HG02678 (cell line): ENCODE measurements around the gene PLEKHM2.

Experiments
- ATAC-seq: cut with Tn5 transposase; IDR thresholded peaks from one replicate; pipeline ENCODE4 v1.9.1; 2021; ENCODE audit warnings: mild to moderate bottlenecking, moderate library complexity; ENCODE audit not compliant: unreplicated experiment

Gene PLEKHM2

DNA sequence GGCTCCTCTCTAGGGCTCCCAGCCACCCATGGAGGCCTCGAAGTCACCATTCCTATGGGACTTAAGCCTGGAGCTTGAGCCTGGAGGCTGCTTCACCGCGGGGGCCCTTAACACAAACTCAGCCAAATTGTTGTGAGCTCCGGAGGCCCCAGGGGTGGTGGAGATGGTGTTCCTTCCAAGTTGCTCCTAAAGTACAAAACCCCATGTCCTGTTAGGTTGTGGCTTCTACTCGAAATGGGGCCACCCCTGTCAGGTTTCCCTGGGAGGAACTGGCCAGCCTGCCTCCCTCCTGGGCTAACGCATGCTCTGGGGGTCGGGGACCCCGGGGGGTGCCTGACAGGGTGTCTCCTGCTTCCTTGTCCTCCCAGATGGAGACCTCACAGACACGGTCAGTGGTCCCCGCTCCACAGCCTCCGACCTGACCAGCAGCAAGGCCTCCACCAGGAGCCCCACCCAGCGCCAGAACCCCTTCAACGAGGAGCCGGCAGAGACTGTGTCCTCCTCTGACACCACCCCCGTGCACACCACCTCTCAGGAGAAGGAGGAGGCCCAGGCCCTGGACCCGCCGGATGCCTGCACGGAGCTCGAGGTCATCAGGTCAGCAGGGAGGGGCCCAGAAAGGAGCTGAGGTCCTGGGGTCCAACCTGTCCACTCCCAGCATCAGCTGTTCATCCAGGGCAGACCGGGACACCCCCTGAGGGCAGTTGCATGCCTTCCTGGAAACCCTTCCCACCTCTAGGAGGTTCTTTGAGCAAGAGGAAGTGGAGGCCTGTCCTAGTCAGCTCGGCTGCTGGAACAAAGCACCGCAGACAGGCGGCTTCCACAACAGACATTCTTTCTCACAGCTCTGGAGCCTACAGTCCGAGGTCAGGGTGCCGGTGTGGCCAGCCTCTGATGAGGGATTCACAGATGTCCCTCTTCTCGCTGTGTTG is 41.1 kb downstream of the PLEKHM2 start:
- ATAC-seq, result no peak

DNA sequence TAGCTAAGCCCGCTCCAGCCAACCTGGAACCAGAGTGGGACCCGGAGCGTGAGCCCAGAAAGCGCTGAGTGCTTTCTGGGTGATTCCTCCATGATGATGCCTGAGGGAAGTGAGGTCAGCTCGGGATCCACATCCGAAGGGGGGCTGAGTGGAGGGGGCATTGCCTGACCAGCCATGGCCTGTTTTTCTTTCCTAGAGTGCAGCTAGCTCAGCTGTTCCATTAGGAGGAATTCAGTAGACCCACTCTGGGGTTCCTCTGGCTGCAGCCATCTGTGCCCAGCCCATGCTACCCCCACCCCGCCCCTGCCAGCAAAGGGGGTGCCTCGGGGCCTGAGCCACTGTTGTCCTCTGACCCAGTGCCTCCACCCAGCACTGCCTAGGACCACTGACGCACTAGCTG is 42.4 kb downstream of the PLEKHM2 start:
- no peak for ATAC-seq

- ATAC-seq, result no peak
Measured at GRCh38 chr1:15727021-15727420, 42.9 kb downstream of the PLEKHM2 start.

- ATAC-seq, result no peak
Measured at GRCh38 chr1:15727424-15727823, 43.3 kb downstream of the PLEKHM2 start.

DNA sequence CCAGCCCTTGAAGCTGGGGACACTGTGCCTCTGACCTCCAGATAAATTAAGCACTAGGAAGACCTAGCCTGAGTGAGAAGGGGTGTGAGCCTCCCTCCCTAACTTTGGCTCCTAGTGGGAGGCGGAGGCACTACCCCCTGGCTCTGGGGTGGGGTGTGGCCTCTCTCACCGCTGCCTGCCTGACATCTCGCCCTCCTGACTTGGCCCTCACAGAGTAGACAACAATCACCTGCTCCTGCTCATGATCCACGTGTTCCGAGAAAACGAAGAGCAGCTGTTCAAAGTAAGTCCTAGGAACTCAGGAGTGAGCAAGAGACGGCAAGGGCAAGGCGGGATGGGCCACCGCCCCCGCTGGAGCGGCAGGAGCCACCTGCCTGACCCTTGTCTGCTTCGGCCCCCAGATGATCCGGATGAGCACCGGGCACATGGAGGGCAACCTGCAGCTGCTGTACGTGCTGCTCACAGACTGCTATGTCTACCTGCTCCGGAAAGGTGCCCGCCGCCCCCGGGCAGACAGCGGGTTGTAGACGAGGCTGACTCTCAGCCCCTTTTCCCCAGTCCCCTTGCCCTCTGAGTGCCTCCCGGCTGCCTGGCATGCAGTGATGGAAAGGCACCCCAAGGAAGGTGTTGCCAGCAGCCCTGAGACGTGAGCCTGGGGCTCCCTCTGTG is 43.9 kb downstream of the PLEKHM2 start:
- no peak for ATAC-seq

DNA sequence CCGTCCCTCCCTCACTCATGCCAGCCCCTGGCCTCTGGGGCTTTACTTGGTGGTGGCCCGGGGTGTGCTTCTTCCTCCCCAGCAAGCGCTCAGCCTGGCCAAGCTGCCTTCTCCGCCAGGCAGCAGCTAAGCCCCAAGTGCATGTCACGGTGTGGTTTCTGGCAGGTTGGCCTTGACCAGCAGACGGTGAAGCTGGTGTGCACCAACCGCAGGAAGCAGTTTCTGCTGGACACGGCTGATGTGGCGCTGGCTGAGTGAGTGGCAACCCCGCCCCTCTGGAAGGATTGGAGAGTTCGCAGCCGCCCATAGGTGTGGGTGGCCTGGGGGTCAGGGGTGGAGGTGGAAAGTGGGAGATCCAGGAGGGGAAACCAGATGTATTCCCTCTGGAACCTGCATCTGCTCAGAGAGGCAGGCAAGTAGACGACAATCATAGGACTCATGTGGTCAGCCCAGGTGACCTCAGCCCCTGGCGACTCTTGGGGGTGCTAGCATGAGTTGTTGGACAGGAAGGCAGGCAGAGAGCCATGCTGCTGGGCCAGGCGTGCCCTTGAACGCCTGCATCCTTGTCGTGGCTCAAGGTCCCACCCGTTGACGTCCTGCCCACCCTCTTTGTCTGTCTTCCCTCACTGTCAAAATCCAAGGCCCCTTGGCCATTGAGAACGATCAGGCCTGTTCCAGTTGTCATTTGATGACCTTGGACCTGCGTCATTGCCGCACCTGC is 45.0 kb downstream of the PLEKHM2 start:
- ATAC-seq, result no peak

GRCh38 chr1:15730423-15730822 is 46.3 kb downstream of the PLEKHM2 start:
- no peak for ATAC-seq

GRCh38 chr1:15730936-15731335 is 46.8 kb downstream of the PLEKHM2 start:
- no peak for ATAC-seq

DNA sequence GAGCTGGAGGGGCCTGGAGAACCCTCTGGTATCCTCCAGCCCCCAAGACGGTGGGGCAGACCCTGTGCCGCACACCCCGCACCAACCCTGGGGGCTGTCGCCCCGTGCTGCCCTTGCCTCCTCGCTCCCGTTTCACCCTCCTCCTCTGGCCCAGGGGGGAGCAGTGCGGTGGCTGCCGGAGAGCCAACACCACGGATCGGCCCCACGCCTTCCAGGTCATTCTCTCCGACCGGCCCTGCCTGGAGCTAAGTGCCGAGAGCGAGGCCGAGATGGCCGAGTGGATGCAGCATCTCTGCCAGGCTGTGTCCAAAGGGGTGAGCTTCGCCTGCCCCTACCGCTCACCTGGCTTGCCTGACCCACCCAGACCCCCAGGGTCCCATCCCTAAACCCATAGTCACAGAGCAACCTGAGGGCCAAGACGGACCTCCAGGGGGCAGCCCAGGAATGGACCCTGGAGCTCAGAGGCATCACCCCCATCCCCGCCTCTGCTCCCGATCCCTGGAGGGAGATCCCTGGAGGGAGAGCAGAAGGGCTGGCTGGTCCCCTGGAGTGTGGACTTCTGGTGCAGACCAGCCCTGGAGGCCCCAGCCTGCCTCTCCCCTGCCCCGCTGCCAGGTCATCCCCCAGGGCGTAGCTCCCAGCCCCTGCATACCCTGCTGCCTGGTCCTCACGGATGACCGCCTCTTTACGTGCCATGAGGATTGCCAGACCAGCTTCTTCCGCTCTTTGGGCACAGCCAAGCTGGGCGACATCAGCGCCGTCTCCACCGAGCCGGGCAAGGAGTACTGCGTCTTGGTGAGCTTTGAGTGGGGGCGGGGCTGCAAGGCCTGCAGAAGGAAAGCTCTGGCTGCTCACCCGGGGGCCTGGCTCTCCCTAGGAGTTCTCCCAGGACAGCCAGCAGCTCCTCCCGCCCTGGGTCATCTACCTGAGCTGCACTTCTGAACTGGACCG is 47.9 kb downstream of the PLEKHM2 start:
- ATAC-seq, result no peak

DNA sequence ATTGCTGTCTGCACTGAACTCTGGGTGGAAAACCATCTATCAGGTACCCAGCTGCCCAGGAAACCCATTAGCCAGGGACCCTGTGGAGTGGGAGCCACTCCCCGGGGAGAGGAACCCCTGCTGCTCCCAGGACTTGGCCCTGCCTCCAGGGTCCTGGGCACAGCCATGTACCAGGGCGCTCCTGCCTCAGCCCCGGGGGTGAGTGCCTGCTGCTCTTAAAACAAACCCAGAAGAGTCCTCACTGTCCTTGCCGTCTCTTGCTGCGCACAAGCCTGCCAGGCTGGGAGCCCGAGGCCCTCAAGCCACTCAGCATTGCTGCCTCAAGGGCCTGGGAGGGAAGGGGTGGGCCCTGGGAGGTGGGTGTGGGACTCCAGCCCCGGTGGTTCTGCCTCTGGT is 48.6 kb downstream of the PLEKHM2 start:
- no peak for ATAC-seq

DNA sequence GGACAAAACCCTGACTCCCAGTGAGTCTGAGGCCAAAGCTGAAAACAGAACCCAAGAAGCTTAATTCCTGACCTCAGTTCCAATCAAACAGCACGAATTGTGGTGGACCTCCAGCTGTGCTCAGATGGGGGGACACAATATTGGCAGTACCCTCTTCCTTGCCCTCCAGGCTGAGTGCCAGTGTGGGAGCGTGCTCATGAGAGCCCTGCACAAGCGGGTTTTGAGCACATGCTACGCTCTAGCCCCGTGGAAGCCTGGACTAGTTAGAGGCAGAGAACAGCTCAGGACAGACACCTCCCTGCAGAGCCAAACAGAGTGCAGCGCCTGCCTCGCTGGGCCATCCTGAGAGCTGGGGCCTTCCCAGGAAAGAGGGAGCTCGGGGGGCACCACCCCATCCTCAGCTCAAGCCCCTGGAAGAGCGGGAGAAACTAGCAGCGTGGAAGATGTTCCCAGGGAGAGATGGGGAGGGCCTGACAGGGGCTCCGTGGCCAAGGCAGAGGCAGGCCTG is 49.2 kb downstream of the PLEKHM2 start:
- ATAC-seq, result no peak

DNA sequence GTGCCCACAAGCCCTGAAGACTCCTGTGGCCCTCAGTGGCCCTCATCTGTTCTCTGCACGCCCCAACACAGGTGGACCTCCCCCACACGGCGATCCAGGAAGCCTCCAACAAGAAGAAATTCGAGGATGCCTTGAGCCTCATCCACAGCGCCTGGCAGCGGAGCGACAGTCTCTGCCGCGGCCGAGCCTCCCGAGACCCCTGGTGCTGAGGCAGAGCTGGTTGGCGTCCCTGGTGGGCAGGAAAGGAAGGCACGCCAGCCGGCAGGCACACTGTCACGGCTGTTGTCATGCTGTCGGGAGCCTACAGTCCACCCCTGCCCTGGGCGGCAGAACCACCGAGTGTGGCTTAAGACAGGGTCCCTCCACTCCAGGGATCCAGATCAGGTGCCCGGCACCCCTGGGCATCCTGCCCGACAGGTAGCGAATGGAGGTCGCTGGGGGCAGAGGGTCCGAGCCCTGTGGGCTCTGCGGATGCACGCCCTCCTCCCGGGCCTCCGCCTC is 49.7 kb downstream of the PLEKHM2 start:
- no peak for ATAC-seq

GRCh38 chr1:15734296-15734695 is 50.2 kb downstream of the PLEKHM2 start:
- no peak for ATAC-seq

- ATAC-seq, result no peak
Measured at GRCh38 chr1:15734901-15735300, 50.8 kb downstream of the PLEKHM2 start.

DNA sequence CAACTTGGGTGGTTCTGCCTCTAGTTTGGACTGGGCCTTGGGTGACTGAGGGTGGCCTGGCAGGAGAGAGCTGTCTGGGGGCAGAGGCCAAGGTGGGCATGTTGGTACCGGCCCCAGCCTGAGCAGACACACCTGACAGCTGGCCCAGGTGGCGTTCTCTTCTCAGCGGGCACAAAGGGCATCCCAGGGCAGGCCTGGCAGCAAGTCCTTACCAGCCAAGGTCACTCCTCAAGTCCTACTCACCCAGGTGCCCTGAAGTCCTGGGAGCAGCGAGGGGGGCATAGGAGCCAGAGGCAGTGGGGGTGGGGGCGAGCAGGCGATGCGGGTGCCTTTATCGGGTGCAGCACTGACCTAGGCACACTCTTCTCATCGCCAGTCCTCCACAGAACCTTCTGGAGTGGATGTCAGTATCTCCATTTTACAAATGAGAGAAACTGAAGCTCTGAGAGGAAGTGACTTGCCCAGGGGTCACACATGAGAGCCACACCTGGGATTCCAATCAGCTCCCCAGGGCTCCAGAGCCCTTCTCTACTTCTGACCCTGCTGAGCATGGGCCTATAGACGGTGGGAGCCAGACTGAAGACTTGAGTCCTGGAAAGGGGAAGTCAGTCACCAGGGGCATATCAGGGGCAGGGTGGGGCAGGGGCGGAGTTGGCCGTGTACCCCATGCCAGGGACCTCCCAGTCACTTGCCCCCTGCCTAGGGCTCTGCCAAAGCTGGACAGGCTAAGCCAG is 51.4 kb downstream of the PLEKHM2 start:
- ATAC-seq, result no peak

- no peak for ATAC-seq
Measured at GRCh38 chr1:15736038-15736891, 52.1 kb downstream of the PLEKHM2 start, which contains the start of gene SLC25A34. SLC25A34 (plus strand) TSS chr1:15736258; CDS start chr1:15736486, 228 bp downstream.

DNA sequence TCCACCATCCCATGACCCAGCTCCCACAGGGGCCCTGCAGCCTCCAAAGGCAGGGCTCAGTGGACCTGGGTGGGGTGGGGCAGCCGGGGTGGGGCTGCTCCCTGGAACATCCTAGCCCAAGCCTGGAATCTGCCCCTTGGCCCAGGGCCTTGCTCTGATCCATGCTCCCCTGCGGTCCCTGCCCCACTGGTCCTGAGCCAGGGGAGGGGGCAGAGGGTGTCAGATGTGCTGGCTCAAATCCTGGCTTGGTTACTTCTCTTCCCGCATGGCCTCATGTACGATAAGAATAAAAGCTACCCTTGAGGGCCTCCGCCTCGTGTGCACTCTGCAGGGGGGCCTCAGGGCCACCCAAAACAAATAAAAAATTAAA is 52.8 kb downstream of the PLEKHM2 start:
- ATAC-seq, result no peak
